Measurements from ENCODE around the gene KLF6.

DNA sequence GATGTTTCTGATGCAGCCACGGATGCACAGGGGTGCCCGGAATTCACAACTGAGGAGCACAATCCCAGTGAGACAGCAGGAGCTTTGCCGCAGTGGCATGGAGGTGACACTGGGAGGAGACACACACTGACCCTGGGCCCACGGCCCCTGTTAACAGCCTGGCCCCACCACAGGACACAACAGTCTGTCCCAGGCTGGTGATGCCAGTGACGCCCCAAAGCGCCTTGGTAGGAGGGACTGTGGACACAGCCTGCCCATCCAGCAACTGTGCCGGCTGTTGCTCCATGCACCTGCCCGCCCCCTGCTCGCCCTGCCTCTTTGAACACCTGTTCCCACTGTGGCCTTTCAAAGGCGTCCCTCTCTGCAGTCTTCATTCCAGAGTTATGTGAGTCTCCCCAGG lies 49.8 kb downstream of the KLF6 start:
- TF ChIP-seq, protein P1, sequence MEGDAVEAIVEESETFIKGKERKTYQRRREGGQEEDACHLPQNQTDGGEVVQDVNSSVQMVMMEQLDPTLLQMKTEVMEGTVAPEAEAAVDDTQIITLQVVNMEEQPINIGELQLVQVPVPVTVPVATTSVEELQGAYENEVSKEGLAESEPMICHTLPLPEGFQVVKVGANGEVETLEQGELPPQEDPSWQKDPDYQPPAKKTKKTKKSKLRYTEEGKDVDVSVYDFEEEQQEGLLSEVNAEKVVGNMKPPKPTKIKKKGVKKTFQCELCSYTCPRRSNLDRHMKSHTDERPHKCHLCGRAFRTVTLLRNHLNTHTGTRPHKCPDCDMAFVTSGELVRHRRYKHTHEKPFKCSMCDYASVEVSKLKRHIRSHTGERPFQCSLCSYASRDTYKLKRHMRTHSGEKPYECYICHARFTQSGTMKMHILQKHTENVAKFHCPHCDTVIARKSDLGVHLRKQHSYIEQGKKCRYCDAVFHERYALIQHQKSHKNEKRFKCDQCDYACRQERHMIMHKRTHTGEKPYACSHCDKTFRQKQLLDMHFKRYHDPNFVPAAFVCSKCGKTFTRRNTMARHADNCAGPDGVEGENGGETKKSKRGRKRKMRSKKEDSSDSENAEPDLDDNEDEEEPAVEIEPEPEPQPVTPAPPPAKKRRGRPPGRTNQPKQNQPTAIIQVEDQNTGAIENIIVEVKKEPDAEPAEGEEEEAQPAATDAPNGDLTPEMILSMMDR (conservative IDR thresholded peaks at IDR 0.05; ENCODE audit: low read depth, low read length) = no peak
- TF ChIP-seq EZH2 (IDR thresholded peaks at IDR 0.05; ENCODE audit: borderline replicate concordance, low read depth, low read length, poor library complexity, severe bottlenecking) = no peak

Measured in A673 (cell line).